ENCODE data around the gene OR13C4.
"Not testable (repeated sequence)": the region's sequence is repeated elsewhere in the genome, so short reads cannot be mapped to it uniquely, and the experiment has no call there.

DNA sequence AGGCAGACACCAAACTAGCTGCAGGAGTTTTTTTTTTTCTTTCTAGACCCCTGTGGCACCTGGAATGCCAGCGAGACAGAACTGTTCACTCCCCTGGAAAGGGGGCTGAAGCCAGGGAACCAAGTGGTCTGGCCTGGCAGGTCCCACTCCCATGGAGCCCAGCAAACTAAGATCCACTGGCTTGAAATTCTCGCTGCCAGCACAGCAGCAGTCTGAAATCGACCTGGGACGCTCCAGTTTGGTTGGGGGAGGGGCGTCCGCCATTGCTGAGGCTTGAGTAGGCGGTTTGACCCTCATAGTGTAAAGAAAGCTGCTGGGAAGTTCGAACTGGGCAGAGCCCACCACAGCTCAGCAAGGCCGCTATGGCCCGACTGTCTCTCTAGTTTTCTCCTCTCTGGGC is 6.8 kb downstream of the OR13C4 start:
- not testable (repeated sequence) for TF ChIP-seq SNAI2 (CRISPR knock-in tag; IDR thresholded peaks at IDR 0.05); ESRRG (CRISPR knock-in tag; IDR thresholded peaks at IDR 0.05); BACH2 (CRISPR knock-in tag; IDR thresholded peaks at IDR 0.05; ENCODE audit: borderline replicate concordance); ZNF8 (CRISPR knock-in tag; IDR thresholded peaks at IDR 0.05); ARNTL (CRISPR knock-in tag; IDR thresholded peaks at IDR 0.05; ENCODE audit: borderline replicate concordance, low read depth); ZC3H10 (CRISPR knock-in tag; IDR thresholded peaks at IDR 0.05); OSR1 (CRISPR knock-in tag; IDR thresholded peaks at IDR 0.05); RARB (CRISPR knock-in tag; IDR thresholded peaks at IDR 0.05); PPARA (CRISPR knock-in tag; IDR thresholded peaks at IDR 0.05; ENCODE audit: borderline replicate concordance); ZNF70 (CRISPR knock-in tag; IDR thresholded peaks at IDR 0.05); ZFP3 (CRISPR knock-in tag; IDR thresholded peaks at IDR 0.05)
- TF ChIP-seq, protein P1, sequence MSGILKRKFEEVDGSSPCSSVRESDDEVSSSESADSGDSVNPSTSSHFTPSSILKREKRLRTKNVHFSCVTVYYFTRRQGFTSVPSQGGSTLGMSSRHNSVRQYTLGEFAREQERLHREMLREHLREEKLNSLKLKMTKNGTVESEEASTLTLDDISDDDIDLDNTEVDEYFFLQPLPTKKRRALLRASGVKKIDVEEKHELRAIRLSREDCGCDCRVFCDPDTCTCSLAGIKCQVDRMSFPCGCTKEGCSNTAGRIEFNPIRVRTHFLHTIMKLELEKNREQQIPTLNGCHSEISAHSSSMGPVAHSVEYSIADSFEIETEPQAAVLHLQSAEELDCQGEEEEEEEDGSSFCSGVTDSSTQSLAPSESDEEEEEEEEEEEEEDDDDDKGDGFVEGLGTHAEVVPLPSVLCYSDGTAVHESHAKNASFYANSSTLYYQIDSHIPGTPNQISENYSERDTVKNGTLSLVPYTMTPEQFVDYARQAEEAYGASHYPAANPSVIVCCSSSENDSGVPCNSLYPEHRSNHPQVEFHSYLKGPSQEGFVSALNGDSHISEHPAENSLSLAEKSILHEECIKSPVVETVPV (CRISPR knock-in tag; IDR thresholded peaks at IDR 0.05): not testable (repeated sequence)
- TF ChIP-seq, protein P2, sequence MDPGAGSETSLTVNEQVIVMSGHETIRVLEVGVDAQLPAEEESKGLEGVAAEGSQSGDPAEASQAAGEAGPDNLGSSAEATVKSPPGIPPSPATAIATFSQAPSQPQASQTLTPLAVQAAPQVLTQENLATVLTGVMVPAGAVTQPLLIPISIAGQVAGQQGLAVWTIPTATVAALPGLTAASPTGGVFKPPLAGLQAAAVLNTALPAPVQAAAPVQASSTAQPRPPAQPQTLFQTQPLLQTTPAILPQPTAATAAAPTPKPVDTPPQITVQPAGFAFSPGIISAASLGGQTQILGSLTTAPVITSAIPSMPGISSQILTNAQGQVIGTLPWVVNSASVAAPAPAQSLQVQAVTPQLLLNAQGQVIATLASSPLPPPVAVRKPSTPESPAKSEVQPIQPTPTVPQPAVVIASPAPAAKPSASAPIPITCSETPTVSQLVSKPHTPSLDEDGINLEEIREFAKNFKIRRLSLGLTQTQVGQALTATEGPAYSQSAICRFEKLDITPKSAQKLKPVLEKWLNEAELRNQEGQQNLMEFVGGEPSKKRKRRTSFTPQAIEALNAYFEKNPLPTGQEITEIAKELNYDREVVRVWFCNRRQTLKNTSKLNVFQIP (CRISPR knock-in tag; IDR thresholded peaks at IDR 0.05; ENCODE audit: borderline replicate concordance, low read depth): not testable (repeated sequence)
- TF ChIP-seq, protein P3, sequence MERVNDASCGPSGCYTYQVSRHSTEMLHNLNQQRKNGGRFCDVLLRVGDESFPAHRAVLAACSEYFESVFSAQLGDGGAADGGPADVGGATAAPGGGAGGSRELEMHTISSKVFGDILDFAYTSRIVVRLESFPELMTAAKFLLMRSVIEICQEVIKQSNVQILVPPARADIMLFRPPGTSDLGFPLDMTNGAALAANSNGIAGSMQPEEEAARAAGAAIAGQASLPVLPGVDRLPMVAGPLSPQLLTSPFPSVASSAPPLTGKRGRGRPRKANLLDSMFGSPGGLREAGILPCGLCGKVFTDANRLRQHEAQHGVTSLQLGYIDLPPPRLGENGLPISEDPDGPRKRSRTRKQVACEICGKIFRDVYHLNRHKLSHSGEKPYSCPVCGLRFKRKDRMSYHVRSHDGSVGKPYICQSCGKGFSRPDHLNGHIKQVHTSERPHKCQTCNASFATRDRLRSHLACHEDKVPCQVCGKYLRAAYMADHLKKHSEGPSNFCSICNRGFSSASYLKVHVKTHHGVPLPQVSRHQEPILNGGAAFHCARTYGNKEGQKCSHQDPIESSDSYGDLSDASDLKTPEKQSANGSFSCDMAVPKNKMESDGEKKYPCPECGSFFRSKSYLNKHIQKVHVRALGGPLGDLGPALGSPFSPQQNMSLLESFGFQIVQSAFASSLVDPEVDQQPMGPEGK (CRISPR knock-in tag; IDR thresholded peaks at IDR 0.05; ENCODE audit: borderline replicate concordance): not testable (repeated sequence)

Data from SK-N-SH treated with all-trans-retinoic acid at 6 μM for 48 hours (cell line).